ENCODE results near the gene SOX10. TPM values are rescaled to one million over a fixed set of nuclear protein-coding genes. Genes with fewer than 3 reads are reported as not detected.

SOX10 gene
- polyA plus RNA-seq, 6 donors from 2014 or later = not detected

DNA sequence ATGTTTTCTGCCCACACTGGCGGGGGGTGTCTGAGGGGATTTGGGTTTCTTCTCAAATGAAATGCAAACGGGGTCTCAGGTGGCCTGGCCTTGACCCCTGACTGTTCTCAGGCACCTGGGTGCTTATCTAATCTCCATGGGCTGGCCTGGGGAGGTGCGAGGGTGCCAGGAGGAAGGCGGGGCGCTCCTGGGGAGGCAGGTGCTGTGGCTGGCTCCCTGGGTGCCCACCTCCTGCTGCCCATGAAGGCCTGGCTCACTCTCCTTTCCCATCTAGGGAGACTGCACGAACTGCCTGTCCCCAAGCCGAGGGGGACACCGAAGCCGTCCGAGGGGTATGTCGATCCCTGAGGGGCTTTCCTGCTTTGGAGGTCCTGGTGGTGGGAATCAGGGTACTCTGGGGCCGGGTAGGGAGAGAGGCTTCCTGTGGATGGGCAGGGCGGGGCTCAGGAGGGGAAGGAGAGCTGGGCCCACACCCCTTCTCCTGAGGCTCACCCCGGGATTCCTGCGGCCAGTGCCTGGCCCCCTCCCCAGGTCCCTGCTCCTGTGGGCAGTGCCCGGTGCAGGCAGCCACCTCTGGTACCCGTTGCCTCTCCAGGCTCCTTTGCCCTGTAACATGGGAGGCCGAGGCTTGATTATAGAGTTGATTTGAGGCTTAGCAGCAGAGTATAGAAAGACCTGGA is 59.8 kb downstream of the SOX10 start:
- H3K4me3 Mint-ChIP-seq = no peak overlapping the region
- no peaks in the 10 kb centered on the region for H3K27me3 Mint-ChIP-seq
- H3K9me3 Mint-ChIP-seq = no peaks in the 10 kb centered on the region
- H3K27ac Mint-ChIP-seq = no peak overlapping the region
- peaks cover 5 to 8% of the 10 kb centered on the region in 2 donors for H3K36me3 Mint-ChIP-seq
- H3K4me1 Mint-ChIP-seq = peaks cover 9 to 13% (median 11%) of the 10 kb centered on the region in 3 donors
- DNase-seq (no peak), ATAC-seq (ENCODE audit: low read depth in 2 of 2) (no peak)

DNA sequence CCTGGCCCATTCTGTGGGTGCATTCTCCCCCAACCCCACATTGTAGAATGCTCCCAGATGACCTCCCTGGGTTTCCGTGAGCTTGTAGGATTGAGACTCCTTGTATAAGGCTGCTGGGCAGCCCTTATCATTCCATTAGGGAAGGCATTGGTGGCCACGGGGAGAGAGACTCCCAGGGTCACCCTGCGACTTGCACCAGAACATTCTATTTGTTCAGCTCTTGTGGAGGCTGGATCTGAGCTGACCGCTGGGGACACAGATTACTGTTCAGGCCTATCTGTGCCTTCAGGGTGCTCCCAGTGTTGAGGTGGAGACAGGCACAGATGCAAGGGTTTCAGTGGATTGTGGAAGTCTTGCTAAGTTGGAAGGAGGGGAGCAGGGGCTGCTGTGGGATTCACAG is 60.4 kb downstream of the SOX10 start:
- peaks cover 5 to 8% of the 10 kb centered on the region in 2 donors for H3K36me3 Mint-ChIP-seq
- no peak for ATAC-seq (ENCODE audit: low read depth in 2 of 2)
- no peaks in the 10 kb centered on the region for H3K9me3 Mint-ChIP-seq
- no peak for DNase-seq
- H3K4me1 Mint-ChIP-seq = peaks cover 8 to 11% (median 9%) of the 10 kb centered on the region in 3 donors
- no peak overlapping the region for H3K4me3 Mint-ChIP-seq
- no peak overlapping the region for H3K27ac Mint-ChIP-seq
- no peaks in the 10 kb centered on the region for H3K27me3 Mint-ChIP-seq

Other genes with a start within 250 kb of the SOX10 start
- gene GCAT, start 176.6 kb downstream of the SOX10 start, polyA plus RNA-seq (ENCODE audit: low read depth in 6 of 6) = not detected
- gene GALR3, start 161.2 kb downstream of the SOX10 start, polyA plus RNA-seq (ENCODE audit: low read depth in 6 of 6) = not detected
- gene ANKRD54, start 140.2 kb downstream of the SOX10 start, polyA plus RNA-seq (ENCODE audit: low read depth in 6 of 6) = 10 to 100 TPM in 4 of 6 donors, 1 to 10 TPM in 2; 2.6 to 19.3 (median 14.4) TPM
- gene EIF3L, start 135.1 kb downstream of the SOX10 start, polyA plus RNA-seq (ENCODE audit: low read depth in 6 of 6) = 100 to 1,000 TPM; 260 to 316 (median 300) TPM
- 1 to 10 TPM; 2.6 to 8.0 (median 3.1) TPM for gene MICALL1, start 78.3 kb downstream of the SOX10 start, polyA plus RNA-seq (ENCODE audit: low read depth in 6 of 6)
- gene C22orf23, start 31.0 kb downstream of the SOX10 start, polyA plus RNA-seq (ENCODE audit: low read depth in 6 of 6) = not detected
- gene POLR2F, start 30.9 kb downstream of the SOX10 start, polyA plus RNA-seq (ENCODE audit: low read depth in 6 of 6) = 100 to 1,000 TPM; 113 to 131 (median 123) TPM
- gene PICK1, start 72.8 kb upstream of the SOX10 start, polyA plus RNA-seq (ENCODE audit: low read depth in 6 of 6) = 1 to 10 TPM; 2.6 to 9.7 (median 9.3) TPM
- gene SLC16A8, start 99.6 kb upstream of the SOX10 start, polyA plus RNA-seq (ENCODE audit: low read depth in 6 of 6) = not detected
- gene BAIAP2L2, start 126.1 kb upstream of the SOX10 start, polyA plus RNA-seq (ENCODE audit: low read depth in 6 of 6) = not detected
- 1 to 10 TPM in 5 of 6 donors, not detected in 1; 2.7 to 7.6 (median 3.9) TPM for gene PLA2G6, start 197.3 kb upstream of the SOX10 start, polyA plus RNA-seq (ENCODE audit: low read depth in 6 of 6)
- 1 to 10 TPM in 5 of 6 donors, not detected in 1; 1.0 to 2.9 (median 1.6) TPM for gene MAFF, start 217.4 kb upstream of the SOX10 start, polyA plus RNA-seq (ENCODE audit: low read depth in 6 of 6)